IPS-NIHi7 (cell line): ENCODE measurements around the gene SPG7.

Source experiments
- DNase-seq: peaks from one replicate; pipeline ENCODE4 v3.0.0; 2012; ENCODE audit warnings: mixed read lengths; ENCODE audit errors: extremely low spot score

Gene SPG7

DNA sequence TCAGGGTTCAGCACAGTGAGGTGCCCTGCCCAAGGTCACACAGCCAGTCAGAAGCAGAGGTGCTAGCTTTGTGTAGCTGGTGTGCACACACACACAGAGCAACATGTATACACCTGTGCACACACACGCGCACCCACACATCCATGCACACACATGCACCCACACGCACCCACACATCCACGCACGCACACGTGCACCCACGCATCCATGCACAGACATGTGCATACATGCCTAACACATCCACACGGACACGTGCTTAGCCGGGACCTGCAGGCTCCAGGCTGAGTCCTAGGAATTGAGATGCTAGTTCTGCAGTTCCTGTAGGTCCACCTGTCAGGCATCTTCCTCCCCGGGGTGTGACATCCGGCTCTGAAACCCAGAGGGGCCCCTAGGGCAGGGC lies 92.2 kb downstream of the SPG7 start:
- DNase-seq, result no peak

DNA sequence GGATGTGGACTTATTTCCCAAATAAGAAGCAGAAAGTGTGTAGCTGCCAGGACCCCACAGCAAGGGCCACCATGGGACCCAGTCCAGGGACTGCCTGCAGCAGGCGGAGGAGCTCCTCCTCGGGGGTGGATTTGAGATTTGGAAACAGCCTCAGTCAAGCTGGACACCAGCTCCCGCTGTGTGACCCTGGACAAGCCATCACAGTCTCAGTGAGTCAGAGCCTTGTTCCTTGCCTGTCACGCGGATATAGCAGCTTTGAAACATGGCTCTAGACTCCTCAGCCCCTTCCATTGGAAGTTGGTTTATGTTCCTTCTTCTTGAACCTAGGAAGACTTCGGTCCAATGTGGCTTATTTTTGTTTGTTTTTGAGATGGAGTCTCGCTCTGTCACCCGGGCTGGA lies 92.8 kb downstream of the SPG7 start:
- DNase-seq, result no peak

DNA sequence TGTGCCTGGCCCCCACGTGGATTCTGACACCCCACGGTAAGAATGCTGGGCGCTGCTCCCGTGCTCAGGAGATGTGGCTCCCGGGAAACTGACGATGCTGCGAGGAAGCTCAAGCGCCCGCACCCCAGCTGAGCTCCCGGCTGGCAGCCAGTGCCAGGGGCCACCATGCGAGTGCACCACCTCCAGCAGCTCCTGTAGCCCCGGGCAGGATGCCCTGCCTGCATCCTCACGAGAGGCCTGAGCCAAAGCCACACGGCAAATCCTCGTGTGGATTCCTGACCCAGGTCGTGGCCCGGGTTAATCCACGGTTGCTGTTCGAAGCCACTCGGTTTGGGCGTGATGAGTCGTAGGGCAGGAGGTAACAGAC lies 93.7 kb downstream of the SPG7 start:
- DNase-seq, result no peak

DNA sequence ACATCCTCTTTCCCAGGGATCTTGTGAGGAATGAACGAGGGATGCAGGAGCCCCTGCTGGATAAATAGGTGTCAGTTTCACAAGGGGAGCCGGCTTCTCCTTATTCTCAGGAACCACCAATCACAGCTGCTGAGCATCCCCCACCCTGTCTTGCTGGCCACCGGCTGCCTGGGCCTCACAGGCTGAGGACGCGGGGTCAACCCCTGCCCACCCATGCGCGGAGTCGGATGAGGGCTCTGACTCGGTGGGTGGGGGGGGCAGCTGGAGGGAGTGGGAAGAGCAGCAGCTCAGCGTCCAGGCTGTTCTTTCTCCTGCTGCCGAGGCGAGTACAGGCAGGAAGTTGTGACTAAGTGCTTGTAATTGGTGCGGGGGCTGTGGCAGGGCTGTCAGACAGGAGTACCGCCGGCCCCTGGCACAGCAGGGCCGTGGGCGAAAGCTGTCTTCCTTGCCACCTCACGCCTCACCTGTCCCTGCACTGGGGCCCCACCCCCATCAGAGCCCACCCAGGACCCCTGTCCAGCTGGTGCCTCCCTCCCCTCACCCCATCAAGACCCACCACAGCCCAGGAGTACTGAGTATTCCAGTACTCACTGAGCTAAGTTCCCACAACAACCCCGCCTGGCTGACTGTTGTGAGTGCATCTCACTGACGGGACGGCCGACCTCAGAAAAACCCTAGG lies 94.2 kb downstream of the SPG7 start:
- peak; percentile 73 for DNase-seq

DNA sequence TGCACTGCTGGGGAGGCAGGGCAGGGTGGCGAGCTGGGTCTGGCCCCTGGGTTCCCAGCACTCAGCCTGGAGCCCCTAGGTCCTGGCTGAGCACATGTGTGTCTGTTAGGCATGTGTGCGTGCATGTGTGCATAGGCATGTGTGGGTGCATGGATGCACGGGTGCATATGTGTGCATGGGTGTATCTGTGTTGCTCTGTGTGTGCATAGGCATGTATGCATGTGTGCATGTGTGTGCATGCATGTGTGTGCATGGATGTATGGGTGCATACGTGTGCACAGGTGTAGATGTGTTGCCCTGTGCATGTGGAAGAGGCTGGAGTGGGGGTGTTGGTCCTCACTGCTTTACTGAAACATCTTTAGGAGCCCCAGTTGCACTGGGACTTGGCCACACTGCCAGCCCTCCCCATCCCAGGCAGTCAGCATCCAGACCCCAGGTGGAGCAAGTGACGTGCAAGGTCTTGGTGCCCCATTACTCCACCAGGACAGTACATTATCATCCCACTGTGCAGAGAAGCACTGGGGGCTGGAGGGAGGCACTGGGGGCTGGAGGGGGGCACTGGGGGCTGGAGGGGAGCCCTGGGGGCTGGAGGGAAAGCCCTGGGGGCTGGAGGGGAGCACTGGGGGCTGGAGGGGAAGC lies 94.9 kb downstream of the SPG7 start:
- no peak for DNase-seq

DNA sequence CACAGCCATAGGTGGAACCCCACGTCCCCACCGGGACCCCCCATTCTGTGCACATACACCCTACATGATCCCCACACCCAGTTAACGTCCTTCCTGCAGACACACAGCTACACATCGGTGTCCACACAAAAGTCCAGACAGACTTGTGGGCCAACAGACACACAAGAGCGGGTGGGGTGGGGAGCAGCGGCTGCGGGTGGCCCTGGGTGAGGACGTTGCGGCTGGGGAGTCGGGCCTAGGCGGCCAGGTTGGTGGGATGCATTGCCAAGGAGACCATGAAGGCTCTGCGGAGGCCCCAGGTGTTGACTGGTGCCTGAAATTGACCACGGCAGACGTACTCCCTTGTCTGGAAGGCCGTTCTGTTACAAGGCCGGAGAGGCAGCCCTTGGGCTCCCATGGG lies 96.6 kb downstream of the SPG7 start:
- no peak for DNase-seq

DNA sequence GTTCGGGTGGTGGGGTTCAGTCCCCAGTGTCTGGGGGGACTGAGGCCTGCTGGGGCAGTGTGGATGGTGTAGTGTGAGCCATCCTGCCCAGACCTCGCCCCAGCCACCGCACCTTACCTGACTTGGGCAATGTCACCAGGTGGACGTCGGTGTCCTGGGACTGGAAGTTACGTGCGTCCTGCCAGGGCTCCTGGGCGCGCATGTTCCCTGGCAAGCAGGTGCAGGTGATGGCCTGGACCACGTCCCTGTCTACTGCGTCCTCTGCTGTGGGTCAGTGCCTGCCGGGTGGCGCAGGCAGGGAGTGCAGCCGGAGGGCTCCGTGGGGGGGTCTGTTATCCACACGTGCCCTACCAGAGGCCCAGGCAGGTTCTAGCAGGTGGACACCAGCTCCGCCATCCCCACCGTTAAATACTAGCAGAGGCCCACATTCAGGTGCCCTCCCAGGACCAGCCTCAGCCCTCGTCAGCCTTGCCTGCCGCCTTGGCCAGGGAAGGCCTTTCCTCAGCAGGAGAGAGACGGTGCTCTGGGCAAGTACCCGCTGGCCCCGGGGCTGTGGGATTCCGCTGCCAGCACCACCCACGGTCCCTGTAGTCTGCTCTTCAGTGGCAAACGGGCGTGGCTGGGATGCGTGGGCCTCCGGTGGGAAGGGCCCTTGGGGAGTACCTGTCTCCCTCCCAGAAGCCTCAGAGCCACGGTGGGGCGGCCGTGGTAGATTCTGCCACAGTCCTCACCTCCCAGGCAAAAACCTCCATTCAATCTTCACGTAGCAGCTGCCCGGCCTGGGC lies 97.2 kb downstream of the SPG7 start:
- DNase-seq, result no peak

DNA sequence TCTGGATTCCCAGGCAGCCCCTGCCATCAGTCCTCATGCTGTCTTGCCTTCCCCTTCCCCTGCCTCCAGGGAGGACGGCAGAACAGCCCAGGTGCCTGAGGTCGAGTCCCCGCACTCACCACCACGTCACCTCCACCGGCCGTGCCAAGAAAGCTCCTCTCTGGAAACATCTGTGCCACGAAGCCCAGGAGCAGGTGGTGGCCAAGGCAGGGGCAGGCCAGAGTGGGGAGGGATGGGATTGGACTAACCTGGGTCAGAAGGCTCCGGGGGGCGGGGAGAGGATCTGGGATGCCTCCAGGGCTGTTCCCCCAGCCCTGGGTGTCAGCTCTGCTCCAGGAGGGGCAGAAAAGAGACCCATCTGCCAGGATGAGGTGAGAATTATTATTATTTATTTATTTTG lies 97.8 kb downstream of the SPG7 start:
- DNase-seq, result no peak
